Astrocyte (in vitro differentiated cells and primary cell): Measurements from ENCODE around the gene LRMDA.

ENCODE experiments used
- EZH2 ChIP-seq: IDR thresholded peaks from 2 replicates; pipeline ENCODE4 v1.6.1; 2012; ENCODE audit warnings: mild to moderate bottlenecking, low read length, inconsistent platforms; ENCODE audit not compliant: insufficient read depth
- TF ChIP-seq, protein P1 (sequence below): IDR thresholded peaks from 2 replicates; pipeline ENCODE4 v1.5.1; 2011; ENCODE audit warnings: low read depth, mild to moderate bottlenecking, inconsistent platforms, low read length, moderate library complexity; ENCODE audit not compliant: insufficient read depth

DNA sequence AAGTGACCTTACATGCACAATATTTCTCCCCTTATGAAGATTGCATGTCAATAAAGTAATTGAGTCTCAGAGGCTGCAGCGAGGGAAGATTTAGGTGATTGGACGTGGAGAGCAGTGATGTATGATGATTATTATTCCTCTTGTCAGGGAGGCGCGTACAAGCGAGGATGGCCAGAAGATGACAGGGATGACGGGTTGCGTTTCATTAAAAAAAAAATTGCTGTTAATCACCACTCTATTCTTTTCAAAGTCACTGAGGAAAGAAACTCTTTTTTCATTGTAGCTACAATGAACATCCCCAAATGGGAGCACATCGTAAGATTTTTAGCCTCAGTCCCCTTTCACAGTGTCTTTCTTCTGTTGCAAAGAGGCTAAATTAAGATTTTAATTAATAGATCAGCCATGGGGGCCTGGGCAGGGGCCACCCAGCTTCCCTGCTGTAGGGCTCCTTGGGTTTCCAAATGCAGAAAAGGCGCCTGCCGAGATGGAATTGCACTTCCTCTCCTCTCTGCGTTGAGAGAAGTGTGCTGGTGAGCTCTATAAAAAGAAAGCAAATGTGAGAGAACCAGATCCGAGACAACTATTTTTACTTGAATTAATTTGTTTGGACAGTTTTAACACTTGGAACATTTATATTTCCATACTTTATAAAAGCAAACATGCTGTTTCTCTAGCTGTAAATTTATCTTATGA lies 998.1 kb downstream of the LRMDA start:
- no peak for TF ChIP-seq EZH2
- TF ChIP-seq, protein P1, sequence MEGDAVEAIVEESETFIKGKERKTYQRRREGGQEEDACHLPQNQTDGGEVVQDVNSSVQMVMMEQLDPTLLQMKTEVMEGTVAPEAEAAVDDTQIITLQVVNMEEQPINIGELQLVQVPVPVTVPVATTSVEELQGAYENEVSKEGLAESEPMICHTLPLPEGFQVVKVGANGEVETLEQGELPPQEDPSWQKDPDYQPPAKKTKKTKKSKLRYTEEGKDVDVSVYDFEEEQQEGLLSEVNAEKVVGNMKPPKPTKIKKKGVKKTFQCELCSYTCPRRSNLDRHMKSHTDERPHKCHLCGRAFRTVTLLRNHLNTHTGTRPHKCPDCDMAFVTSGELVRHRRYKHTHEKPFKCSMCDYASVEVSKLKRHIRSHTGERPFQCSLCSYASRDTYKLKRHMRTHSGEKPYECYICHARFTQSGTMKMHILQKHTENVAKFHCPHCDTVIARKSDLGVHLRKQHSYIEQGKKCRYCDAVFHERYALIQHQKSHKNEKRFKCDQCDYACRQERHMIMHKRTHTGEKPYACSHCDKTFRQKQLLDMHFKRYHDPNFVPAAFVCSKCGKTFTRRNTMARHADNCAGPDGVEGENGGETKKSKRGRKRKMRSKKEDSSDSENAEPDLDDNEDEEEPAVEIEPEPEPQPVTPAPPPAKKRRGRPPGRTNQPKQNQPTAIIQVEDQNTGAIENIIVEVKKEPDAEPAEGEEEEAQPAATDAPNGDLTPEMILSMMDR = no peak
